Muscle layer of colon (tissue), 2 donors: ENCODE results near the gene PTPN2.
"Not testable (repeated sequence)": the region's sequence is repeated elsewhere in the genome, so short reads cannot be mapped to it uniquely, and the experiment has no call there.

Experiments
- H3K27ac ChIP-seq: one replicate; pipeline ENCODE4 v1.7.0; 2013; ENCODE audit warnings: low read depth, mild to moderate bottlenecking, low read length, moderate library complexity
- H3K27me3 ChIP-seq, 2 donors: one replicate each; pipeline ENCODE4 v1.7.0; 2013; ENCODE audit warnings: low read length in 2 of 2, mild to moderate bottlenecking in 2 of 2; ENCODE audit not compliant: insufficient read depth in 2 of 2, control insufficient read depth in 1 of 2
- H3K36me3 ChIP-seq: one replicate; pipeline ENCODE4 v1.7.0; 2013; ENCODE audit warnings: mild to moderate bottlenecking, low read length; ENCODE audit not compliant: insufficient read depth
- H3K4me1 ChIP-seq: one replicate; pipeline ENCODE4 v1.7.0; 2013; ENCODE audit warnings: mild to moderate bottlenecking, low read length; ENCODE audit not compliant: insufficient read depth
- H3K4me3 ChIP-seq, 2 donors: one replicate each; pipeline ENCODE4 v1.7.0; 2013; ENCODE audit warnings: low read length in 2 of 2, low read depth in 1 of 2, mild to moderate bottlenecking in 1 of 2, moderate library complexity in 1 of 2
- H3K9ac ChIP-seq: one replicate; pipeline ENCODE4 v1.7.0; 2013; ENCODE audit warnings: low read length
- H3K9me3 ChIP-seq: one replicate; pipeline ENCODE4 v1.7.0; 2013; ENCODE audit warnings: mild to moderate bottlenecking, low read length
- donor health status: abdominal sarcoma.
- donor health status: Adenocarcinoma of cecum.

The PTPN2 gene

DNA sequence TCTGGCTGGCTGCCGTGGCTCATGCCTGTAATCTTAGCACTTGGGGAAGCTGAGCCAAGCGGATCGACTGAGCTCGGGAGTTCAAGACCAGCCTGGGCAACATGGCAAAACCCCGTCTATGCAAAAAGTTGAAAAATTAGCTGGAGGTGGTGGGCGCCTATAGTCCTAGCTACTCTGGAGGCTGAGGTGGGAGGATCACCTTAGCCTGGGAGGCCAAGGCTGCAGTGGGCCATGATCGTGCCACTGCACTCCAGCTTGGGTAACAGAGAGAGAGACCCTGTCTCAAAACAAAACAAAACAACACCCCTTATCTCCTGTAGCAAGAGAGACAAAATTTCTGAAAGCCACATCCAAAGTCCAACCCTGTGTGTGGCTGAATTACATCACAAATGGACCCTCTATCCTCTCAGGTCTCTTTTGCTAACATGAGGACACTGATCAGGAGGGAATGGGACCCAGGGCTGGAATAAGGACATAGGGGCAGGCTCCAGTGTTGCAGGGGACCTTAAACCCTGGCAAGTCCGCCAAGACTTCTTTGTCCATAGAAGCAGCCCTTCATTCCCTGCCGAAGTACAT, 116.4 kb downstream of the PTPN2 start:
- Histone ChIP-seq H3K9ac (no peak overlapping the region), H3K9me3 (no peaks in the 10 kb centered on the region), H3K27me3 (no peaks in the 10 kb centered on the region), H3K27ac (no peak overlapping the region), H3K36me3 (no peaks in the 10 kb centered on the region), H3K4me1 (no peaks in the 10 kb centered on the region), H3K4me3 (no peak overlapping the region)

DNA sequence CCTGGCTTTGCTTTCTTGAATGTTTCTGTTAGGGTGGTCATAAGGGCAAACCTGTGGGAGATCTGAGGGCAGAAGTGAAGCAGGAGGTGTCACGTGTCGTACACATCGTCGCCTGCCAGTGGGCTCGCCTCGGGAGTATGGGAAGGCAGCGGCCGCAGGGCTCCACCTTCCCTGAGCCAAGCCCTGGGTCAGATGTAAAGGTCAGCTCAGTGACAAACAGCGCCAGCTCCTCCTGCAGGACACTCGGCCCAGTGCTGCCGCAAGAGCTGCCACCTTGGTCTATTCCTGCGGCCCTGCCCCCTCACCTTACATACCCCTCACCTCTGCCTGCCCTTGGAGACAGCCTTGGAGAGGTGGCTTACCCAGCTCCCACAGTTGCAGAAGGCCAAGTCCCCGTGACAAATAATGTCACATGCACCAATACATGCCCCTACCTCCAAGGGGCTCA, 117.0 kb downstream of the PTPN2 start:
- Histone ChIP-seq H3K36me3 (no peaks in the 10 kb centered on the region), H3K9me3 (no peaks in the 10 kb centered on the region), H3K4me3 (no peak overlapping the region), H3K27ac (no peak overlapping the region), H3K4me1 (no peaks in the 10 kb centered on the region), H3K9ac (no peak overlapping the region), H3K27me3 (no peaks in the 10 kb centered on the region)

DNA sequence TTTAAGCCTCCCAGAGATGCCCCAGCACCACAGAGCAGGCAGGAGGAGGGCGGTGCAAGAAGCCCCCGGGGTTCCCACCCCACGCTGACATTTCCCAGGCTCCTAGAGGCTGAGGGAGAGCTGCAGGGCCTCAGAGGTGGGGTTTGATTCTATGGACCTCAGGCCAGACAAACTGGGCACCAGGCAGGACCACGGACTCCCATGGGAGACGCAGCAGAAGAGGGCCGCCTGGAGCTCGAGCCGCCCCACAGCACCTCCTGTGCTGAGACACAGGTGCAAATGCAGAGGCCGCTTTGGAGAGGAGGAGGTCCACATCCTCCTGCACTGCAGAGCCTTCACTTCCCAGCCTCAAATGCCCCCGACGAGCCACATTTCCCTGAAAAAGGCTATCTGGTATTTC, 118.5 kb downstream of the PTPN2 start:
- H3K9ac ChIP-seq: no peak overlapping the region
- no peaks in the 10 kb centered on the region for H3K9me3 ChIP-seq

DNA sequence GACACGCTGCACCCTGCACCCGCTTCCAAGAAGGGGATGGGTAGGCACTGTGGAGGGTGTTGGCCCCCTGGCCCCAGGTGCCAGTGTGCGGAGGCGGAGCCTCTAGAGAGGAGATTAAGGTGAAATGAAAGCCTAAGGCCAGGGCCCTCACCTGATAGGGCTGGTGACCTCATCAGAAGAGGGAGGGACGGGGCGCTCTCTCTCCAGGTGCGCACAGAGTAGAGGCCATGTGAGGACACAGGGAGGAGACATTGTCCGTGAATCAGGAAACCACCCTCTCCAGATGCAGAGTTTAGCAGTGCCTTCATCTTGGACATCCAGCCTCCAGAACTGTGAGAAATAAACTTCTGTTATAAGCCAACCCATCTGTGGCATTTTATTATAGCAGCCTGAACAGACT, 118.9 kb downstream of the PTPN2 start:
- no peak overlapping the region for H3K9ac ChIP-seq
- no peak overlapping the region for H3K27ac ChIP-seq
- no peak overlapping the region for H3K4me3 ChIP-seq
- H3K27me3 ChIP-seq: no peaks in the 10 kb centered on the region
- H3K4me1 ChIP-seq: no peaks in the 10 kb centered on the region
- H3K36me3 ChIP-seq: no peaks in the 10 kb centered on the region
- no peaks in the 10 kb centered on the region for H3K9me3 ChIP-seq

More for the DNA sequence above, 118.5 kb downstream of the PTPN2 start:
- no peaks in the 10 kb centered on the region for H3K36me3 ChIP-seq
- no peak overlapping the region for H3K4me3 ChIP-seq
- H3K4me1 ChIP-seq: no peaks in the 10 kb centered on the region
- H3K27me3 ChIP-seq: no peaks in the 10 kb centered on the region
- no peak overlapping the region for H3K27ac ChIP-seq

DNA sequence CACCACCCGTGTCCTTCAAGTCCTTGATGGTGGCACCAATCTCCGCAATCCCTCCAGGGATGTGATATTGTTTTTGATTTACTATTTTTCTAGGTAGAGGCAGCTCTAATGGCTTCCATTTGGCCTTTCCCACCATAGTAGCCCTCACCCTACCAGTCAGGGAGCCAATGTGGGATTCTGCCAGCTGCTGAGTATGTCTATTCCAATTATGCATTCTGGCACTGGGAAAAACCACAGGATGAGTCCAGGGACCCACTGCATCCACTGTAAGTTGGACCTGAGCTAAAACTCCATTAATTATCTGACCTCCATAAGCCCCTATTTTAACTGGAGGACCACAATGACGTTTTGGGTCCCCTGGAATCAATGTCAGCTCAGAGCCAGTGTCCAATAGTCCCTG, 125.5 kb downstream of the PTPN2 start:
- not testable (repeated sequence) for H3K36me3 ChIP-seq, H3K27ac ChIP-seq, H3K9me3 ChIP-seq

DNA sequence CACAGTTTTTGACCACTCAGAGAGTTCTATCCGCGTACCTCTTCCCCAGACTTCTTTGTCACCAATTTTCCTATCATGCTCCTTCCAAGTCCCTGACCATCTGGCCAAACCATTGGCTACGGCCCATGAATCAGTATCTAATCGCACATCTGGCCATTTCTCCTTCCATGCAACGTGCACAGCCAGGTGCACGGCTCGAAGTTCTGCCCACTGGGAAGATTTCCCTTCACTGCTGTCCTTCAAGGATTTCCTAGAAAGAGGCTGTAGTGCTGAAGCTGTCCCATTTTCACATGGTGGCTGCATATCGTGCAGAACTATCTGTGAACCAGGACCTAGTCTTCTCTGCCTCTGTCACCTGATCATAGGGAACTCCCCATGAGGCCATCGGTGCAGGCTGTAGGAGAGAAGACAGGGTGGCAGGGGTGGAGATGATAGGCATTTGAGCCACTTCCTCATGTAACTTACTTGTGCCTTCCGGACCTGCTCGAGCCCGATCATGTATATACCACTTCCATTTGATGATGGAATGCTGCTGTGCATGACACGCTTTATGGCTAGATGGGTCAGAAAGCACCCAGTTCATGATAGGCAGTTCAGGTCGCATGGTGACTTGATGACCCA, 127.3 kb downstream of the PTPN2 start:
- H3K9me3 ChIP-seq, H3K36me3 ChIP-seq, H3K9ac ChIP-seq, H3K27ac ChIP-seq, H3K4me1 ChIP-seq, H3K4me3 ChIP-seq, H3K27me3 ChIP-seq: not testable (repeated sequence)

More for the DNA sequence above, 125.5 kb downstream of the PTPN2 start:
- H3K9ac ChIP-seq, H3K27me3 ChIP-seq, H3K4me1 ChIP-seq, H3K4me3 ChIP-seq: not testable (repeated sequence)

DNA sequence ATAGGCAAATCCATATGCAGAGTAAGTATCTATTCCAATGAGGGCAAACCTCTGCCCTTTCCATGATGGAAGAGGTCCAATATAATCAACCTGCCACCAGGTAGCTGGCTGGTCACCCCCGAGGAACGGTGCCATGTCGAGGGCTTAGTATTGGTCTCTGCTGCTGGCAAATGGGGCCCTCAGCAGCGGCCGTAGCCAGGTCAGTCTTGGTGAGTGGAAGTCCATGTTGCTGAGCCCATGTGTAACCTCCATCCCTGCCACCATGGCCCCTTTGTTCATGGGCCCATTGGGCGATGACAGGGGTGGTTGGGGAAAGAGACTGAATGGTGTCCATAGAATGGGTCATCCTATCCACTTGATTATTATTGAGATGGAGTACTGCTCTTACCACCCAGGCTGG, 128.4 kb downstream of the PTPN2 start:
- not testable (repeated sequence) for H3K27ac ChIP-seq, H3K4me3 ChIP-seq, H3K9ac ChIP-seq

DNA sequence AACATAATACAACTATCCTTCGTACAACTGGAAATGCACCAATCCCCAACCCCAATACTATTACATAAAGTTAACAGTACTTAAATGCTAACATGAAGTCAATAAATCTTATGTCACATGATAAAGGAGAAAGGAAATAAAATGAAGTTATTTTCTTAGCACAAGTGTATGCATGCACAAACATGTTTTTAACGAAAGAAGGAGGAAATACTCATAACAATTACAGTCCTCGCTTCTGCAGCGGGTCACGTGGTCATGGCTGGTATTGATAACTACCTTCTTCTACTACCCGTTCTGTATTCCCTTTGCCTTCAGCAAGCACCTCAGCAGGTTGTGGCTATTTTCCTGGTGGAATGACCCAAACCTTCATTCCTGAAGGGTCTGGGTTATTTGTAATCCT, 129.5 kb downstream of the PTPN2 start:
- H3K9me3 ChIP-seq: no peaks in the 10 kb centered on the region
- no peak overlapping the region for H3K4me3 ChIP-seq

More for the DNA sequence above, 128.4 kb downstream of the PTPN2 start:
- H3K27me3 ChIP-seq, H3K36me3 ChIP-seq, H3K9me3 ChIP-seq, H3K4me1 ChIP-seq: not testable (repeated sequence)

DNA sequence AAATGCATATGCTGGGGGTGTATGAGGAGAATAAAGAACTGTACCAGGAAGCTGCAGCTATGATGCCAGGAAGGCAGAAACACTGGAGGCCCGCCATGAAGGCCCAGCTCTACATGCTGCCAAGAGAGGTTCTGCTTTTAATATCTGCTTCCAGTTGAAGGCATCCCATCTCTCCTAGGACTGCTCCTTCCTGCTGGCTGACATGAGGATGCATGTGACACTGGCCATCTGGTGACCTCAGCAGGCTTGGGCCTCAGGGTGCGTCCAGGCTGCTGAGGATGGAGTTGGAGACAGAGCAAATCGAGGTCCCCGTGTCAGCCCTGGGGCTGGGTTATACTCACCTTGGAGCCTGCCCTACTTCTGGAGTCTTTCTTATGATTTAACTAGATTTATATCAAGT, 132.1 kb downstream of the PTPN2 start:
- no peaks in the 10 kb centered on the region for H3K4me1 ChIP-seq

More for the DNA sequence above, 129.5 kb downstream of the PTPN2 start:
- Histone ChIP-seq H3K27me3 (no peaks in the 10 kb centered on the region), H3K36me3 (no peaks in the 10 kb centered on the region), H3K27ac (no peak overlapping the region), H3K4me1 (no peaks in the 10 kb centered on the region), H3K9ac (no peak overlapping the region)

DNA sequence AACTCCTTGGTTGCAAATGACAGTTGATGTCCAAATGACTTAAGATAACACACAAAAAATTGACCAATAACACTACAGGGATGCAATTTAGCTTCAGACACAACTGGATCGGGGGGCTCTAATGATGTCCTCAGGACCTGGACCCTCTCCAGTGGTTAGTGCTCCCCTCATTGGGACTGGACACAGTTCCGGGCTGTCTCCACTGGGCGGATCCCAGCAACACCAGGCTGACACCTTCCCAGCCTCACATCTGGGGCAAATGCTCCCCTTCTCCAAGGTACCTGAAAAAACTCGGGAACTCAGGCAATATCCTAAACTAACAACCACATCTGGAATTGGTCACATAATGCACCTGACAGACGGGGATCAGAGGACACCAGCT, 132.5 kb downstream of the PTPN2 start:
- Histone ChIP-seq H3K27me3 (no peaks in the 10 kb centered on the region), H3K4me1 (no peaks in the 10 kb centered on the region), H3K9me3 (no peaks in the 10 kb centered on the region), H3K9ac (no peak overlapping the region), H3K4me3 (no peak overlapping the region), H3K36me3 (no peaks in the 10 kb centered on the region), H3K27ac (no peak overlapping the region)

More for the DNA sequence above, 132.1 kb downstream of the PTPN2 start:
- no peak overlapping the region for H3K4me3 ChIP-seq
- no peaks in the 10 kb centered on the region for H3K27me3 ChIP-seq
- H3K9me3 ChIP-seq: no peaks in the 10 kb centered on the region
- no peak overlapping the region for H3K27ac ChIP-seq
- no peaks in the 10 kb centered on the region for H3K36me3 ChIP-seq
- H3K9ac ChIP-seq: no peak overlapping the region

DNA sequence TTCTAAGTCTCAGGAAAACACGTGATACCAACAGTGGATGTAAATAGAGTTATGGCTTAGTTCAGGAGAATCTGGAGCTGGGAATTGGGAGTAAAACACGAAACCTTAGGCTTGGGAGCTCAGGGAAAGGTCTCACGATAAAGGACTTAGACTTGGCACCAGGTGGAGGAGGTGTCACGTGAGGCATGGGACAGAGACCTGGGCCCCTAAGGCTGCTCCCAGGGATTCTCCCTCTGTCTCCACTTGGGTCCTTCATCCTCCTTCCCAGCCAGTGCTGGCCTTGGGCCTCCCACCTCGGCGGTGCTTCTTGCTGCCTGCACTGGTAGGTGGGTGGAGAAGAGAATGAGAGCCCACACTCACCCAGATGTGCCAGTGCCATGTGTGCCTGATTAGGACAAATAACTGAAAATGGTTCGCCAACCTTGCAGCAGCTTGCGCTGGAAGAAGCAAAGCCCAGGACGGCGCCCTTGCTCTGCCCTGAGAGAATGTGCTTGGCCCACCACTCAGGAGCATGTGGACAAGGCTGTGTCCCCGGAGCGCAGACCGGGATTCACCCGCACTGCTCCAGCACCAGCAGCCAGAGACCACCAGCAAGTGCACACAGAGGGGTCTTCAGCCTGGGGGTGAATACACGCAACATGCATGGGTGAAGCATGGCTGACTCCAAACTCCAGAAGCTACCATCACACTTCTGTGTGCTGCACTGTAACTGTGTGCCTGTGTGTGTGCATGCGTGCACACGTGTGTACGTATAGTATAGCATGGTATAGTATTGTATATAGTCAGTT, 133.1 kb downstream of the PTPN2 start:
- Histone ChIP-seq H3K27ac (no peak overlapping the region), H3K36me3 (no peaks in the 10 kb centered on the region), H3K9ac (no peak overlapping the region), H3K4me3 (no peak overlapping the region), H3K4me1 (no peaks in the 10 kb centered on the region), H3K9me3 (no peaks in the 10 kb centered on the region), H3K27me3 (no peaks in the 10 kb centered on the region)
